GM12873 (cell line): Measurements from ENCODE around the gene PLPPR5.

Experiments used
- CTCF ChIP-seq: IDR thresholded peaks from 2 replicates; pipeline ENCODE4 v1.5.1; 2012; ENCODE audit warnings: low read depth, mild to moderate bottlenecking, moderate library complexity, low read length, control low read depth; ENCODE audit not compliant: insufficient read depth; ENCODE audit errors: missing control alignments

PLPPR5 gene

GRCh38 chr1:99005537-99005942, 879 bp upstream of the PLPPR5 start:
- TF ChIP-seq CTCF: no peak

GRCh38 chr1:99004254-99004860, 304 bp downstream of the PLPPR5 start:
- TF ChIP-seq CTCF: no peak

GRCh38 chr1:99003581-99004253, 944 bp downstream of the PLPPR5 start:
- TF ChIP-seq CTCF: no peak

GRCh38 chr1:98992844-98993243, 11.8 kb downstream of the PLPPR5 start:
- TF ChIP-seq CTCF: no peak

- TF ChIP-seq CTCF: peak; percentile 41
Observed at GRCh38 chr1:98991127-98992012, 13.3 kb downstream of the PLPPR5 start.

- no peak for TF ChIP-seq CTCF
Observed at GRCh38 chr1:98989556-98989907, 15.1 kb downstream of the PLPPR5 start.

- TF ChIP-seq CTCF: no peak
Observed at GRCh38 chr1:98988904-98989555, 15.6 kb downstream of the PLPPR5 start.
